ENCODE results near the gene AIMP2.

AIMP2 gene

GRCh38 chr7:6015917-6016652 is 7.0 kb downstream of the AIMP2 start:
- TF ChIP-seq POLR2A (IDR thresholded peaks at IDR 0.05; ENCODE audit: low read length) (peak; percentile 22), GATA1 (IDR thresholded peaks at IDR 0.05; ENCODE audit: low read depth, low read length) (no peak)
- DNase-seq = peak; percentile 69 to 84

- no peak for DNase-seq
- TF ChIP-seq GATA1 (IDR thresholded peaks at IDR 0.05; ENCODE audit: low read depth, low read length) (no peak), POLR2A (IDR thresholded peaks at IDR 0.05; ENCODE audit: low read length) (no peak)
Measured at GRCh38 chr7:6016653-6016966, 7.5 kb downstream of the AIMP2 start.

GRCh38 chr7:6020371-6021286 is 11.6 kb downstream of the AIMP2 start:
- TF ChIP-seq POLR2A (IDR thresholded peaks at IDR 0.05; ENCODE audit: low read length) = no peak
- no peak for TF ChIP-seq GATA1 (IDR thresholded peaks at IDR 0.05; ENCODE audit: low read depth, low read length)
- DNase-seq = peak in 1 of 2 experiments; percentile 55

- no peak for TF ChIP-seq POLR2A (IDR thresholded peaks at IDR 0.05; ENCODE audit: low read length)
- TF ChIP-seq GATA1 (IDR thresholded peaks at IDR 0.05; ENCODE audit: low read depth, low read length) = no peak
- DNase-seq = peak; percentile 68 to 88
Measured at GRCh38 chr7:6022707-6023106, 13.6 kb downstream of the AIMP2 start.

- TF ChIP-seq POLR2A (IDR thresholded peaks at IDR 0.05; ENCODE audit: low read length) (peak; percentile 65), GATA1 (IDR thresholded peaks at IDR 0.05; ENCODE audit: low read depth, low read length) (peak; percentile 40)
Measured at GRCh38 chr7:6023974-6024435, 14.9 kb downstream of the AIMP2 start.

GRCh38 chr7:6026011-6026819 is 17.1 kb downstream of the AIMP2 start:
- DNase-seq = peak; percentile 76
- TF ChIP-seq POLR2A (IDR thresholded peaks at IDR 0.05; ENCODE audit: low read length) (peak; percentile 53), GATA1 (IDR thresholded peaks at IDR 0.05; ENCODE audit: low read depth, low read length) (no peak)

More at GRCh38 chr7:6023974-6024435, 14.9 kb downstream of the AIMP2 start:
- DNase-seq = peak; percentile 89 to 94

GRCh38 chr7:6026820-6027311 is 17.8 kb downstream of the AIMP2 start:
- TF ChIP-seq GATA1 (IDR thresholded peaks at IDR 0.05; ENCODE audit: low read depth, low read length) (no peak), POLR2A (IDR thresholded peaks at IDR 0.05; ENCODE audit: low read length) (no peak)
- peak; percentile 51 to 65 for DNase-seq

GRCh38 chr7:6027806-6028365 is 18.8 kb downstream of the AIMP2 start:
- TF ChIP-seq GATA1 (IDR thresholded peaks at IDR 0.05; ENCODE audit: low read depth, low read length) (no peak), POLR2A (IDR thresholded peaks at IDR 0.05; ENCODE audit: low read length) (no peak)
- DNase-seq = no peak

GRCh38 chr7:6028563-6028962 is 19.5 kb downstream of the AIMP2 start:
- DNase-seq = no peak
- no peak for TF ChIP-seq GATA1 (IDR thresholded peaks at IDR 0.05; ENCODE audit: low read depth, low read length)
- TF ChIP-seq POLR2A (IDR thresholded peaks at IDR 0.05; ENCODE audit: low read length) = no peak

GRCh38 chr7:6030988-6031387 is 21.9 kb downstream of the AIMP2 start, which contains the start of gene ANKRD61:
TSS of gene ANKRD61 (plus strand) at chr7:6031376. CDS start at chr7:6031376, 0 bp downstream.
- TF ChIP-seq POLR2A (IDR thresholded peaks at IDR 0.05; ENCODE audit: low read length) (no peak), GATA1 (IDR thresholded peaks at IDR 0.05; ENCODE audit: low read depth, low read length) (no peak)

GRCh38 chr7:6031567-6031966 is 22.5 kb downstream of the AIMP2 start:
- no peak for TF ChIP-seq GATA1 (IDR thresholded peaks at IDR 0.05; ENCODE audit: low read depth, low read length)
- TF ChIP-seq POLR2A (IDR thresholded peaks at IDR 0.05; ENCODE audit: low read length) = no peak
- no peak for DNase-seq

More at GRCh38 chr7:6030988-6031387, 21.9 kb downstream of the AIMP2 start, which contains the start of gene ANKRD61:
- DNase-seq = no peak

GRCh38 chr7:6032167-6032566 is 23.1 kb downstream of the AIMP2 start:
- DNase-seq = peak; percentile 87 to 96
- TF ChIP-seq POLR2A (IDR thresholded peaks at IDR 0.05; ENCODE audit: low read length) (peak; percentile 19), GATA1 (IDR thresholded peaks at IDR 0.05; ENCODE audit: low read depth, low read length) (peak; percentile 33)

GRCh38 chr7:6032641-6033040 is 23.6 kb downstream of the AIMP2 start:
- TF ChIP-seq GATA1 (IDR thresholded peaks at IDR 0.05; ENCODE audit: low read depth, low read length) (no peak), POLR2A (IDR thresholded peaks at IDR 0.05; ENCODE audit: low read length) (no peak)
- peak; percentile 56 to 62 for DNase-seq

All from erythroblast (primary cell).